ENCODE measurements around the gene PGM3.

Gene PGM3

DNA sequence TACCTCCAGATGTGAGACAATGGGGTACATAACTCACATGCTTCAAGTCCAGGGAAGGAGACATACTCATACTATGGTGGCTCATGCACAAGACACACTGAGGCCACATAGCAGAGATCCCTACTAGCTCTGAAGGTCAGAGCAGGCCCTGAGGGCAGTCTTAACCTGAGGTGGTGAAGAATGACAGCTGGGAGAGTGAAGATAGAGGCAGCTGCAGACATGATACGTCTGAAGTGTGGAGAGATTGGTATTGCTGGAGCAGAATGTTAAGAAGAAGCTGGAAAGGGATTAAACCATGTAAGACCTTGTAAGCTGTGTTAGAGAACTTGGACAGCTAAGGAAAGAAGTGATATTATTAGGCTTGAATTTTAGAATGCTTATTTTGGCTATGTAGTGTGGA is 32.9 kb downstream of the PGM3 start:
- TF ChIP-seq, protein P1, sequence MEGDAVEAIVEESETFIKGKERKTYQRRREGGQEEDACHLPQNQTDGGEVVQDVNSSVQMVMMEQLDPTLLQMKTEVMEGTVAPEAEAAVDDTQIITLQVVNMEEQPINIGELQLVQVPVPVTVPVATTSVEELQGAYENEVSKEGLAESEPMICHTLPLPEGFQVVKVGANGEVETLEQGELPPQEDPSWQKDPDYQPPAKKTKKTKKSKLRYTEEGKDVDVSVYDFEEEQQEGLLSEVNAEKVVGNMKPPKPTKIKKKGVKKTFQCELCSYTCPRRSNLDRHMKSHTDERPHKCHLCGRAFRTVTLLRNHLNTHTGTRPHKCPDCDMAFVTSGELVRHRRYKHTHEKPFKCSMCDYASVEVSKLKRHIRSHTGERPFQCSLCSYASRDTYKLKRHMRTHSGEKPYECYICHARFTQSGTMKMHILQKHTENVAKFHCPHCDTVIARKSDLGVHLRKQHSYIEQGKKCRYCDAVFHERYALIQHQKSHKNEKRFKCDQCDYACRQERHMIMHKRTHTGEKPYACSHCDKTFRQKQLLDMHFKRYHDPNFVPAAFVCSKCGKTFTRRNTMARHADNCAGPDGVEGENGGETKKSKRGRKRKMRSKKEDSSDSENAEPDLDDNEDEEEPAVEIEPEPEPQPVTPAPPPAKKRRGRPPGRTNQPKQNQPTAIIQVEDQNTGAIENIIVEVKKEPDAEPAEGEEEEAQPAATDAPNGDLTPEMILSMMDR (IDR thresholded peaks at IDR 0.05; ENCODE audit: insufficient read depth, missing control alignments): no peak
- FAIRE-seq: no peak

DNA sequence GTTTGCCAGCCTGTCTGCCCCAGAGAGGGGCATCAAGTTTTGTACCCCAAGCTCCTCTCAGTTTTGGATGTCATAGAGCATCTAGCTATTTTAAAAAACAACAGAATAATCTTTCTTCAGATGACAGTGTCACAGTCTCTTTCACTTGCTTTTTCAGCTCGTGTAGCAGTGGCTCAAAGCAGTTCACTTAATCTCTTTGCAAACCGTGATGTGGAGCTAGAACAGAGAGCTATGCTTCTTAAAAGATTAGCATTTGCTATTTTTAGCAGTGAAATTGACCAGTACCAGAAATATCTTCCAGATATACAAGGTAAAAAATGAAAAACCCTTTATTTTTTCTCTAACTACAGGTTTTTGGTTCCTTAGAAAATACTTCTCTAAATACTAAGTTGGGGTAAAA is 37.3 kb downstream of the PGM3 start:
- peak; percentile 92 for FAIRE-seq
- DNase-seq (ENCODE audit: insufficient read length, low spot score): no peak
- TF ChIP-seq, protein P1 (IDR thresholded peaks at IDR 0.05; ENCODE audit: insufficient read depth, missing control alignments): no peak

More for the DNA sequence above, 32.9 kb downstream of the PGM3 start:
- DNase-seq (ENCODE audit: insufficient read length, low spot score): no peak

DNA sequence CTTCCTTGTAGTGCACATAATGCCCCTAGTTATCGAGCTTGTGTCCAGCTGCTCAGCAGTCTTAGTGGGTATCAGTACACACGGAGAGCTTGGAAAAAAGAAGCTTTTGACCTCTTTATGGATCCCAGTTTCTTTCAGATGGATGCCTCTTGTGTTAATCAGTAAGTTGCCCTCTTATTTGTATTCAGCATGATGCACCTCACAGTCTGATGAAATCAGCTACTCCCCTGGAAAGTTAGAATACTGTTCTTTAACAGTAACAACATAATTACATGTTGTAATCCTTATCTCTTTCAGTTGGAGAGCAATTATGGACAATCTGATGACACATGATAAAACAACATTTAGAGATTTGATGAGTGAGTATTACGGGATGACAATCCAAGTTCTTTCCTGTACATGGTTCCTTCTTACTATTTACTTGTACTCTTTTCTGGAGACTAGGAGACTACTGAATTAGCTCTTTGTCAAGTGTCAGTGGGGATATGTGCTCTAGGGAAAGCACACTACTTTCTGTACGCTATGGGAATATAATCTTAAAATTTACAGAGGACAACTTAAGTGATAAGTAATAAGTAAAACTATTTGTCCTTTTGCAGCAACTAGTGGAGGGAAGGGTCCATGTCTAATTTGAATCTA is 39.1 kb downstream of the PGM3 start:
- FAIRE-seq: peak; percentile 92
- DNase-seq (ENCODE audit: insufficient read length, low spot score): no peak
- TF ChIP-seq, protein P1 (IDR thresholded peaks at IDR 0.05; ENCODE audit: insufficient read depth, missing control alignments): no peak

DNA sequence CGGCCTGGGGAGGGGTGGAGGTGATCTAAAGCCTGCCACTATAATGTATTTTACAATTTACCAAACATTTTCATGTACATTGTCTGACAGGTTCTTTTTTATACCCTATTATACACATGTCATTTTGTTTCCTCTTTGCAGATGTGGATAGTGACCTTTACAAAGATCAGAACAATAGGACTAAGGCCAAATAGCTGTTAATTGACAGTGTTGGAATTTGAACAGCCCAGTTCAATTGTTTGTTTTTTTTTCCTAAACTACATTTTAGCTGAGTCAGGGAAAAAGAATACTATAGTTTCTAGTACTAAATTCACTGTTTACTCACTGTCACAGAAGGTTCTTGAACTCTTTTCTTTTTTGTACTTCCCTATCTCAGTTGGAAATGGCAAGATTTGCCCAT is 40.2 kb downstream of the PGM3 start:
- FAIRE-seq: peak; percentile 71
- TF ChIP-seq, protein P1 (IDR thresholded peaks at IDR 0.05; ENCODE audit: insufficient read depth, missing control alignments): no peak
- DNase-seq (ENCODE audit: insufficient read length, low spot score): no peak

DNA sequence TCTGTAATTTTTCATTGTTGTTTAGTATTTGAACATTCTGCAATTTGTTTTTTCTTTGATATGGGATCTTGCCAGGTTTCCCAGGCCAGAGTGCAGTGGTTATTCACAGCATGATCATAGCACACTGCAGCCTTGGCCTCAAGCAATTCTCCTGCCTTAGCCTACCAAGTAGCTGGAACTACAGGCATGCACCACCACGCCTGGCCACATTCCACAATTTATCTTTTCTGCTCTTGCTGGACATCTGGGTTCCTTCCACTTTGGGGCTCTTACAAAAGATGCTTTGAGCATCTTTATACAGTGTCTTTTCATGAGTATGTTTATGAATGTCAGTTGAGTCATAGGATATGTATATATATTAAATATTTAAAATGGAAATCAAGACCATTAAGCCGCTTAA is 42.0 kb downstream of the PGM3 start:
- TF ChIP-seq, protein P1 (IDR thresholded peaks at IDR 0.05; ENCODE audit: insufficient read depth, missing control alignments): no peak
- DNase-seq (ENCODE audit: insufficient read length, low spot score): no peak
- FAIRE-seq: no peak

DNA sequence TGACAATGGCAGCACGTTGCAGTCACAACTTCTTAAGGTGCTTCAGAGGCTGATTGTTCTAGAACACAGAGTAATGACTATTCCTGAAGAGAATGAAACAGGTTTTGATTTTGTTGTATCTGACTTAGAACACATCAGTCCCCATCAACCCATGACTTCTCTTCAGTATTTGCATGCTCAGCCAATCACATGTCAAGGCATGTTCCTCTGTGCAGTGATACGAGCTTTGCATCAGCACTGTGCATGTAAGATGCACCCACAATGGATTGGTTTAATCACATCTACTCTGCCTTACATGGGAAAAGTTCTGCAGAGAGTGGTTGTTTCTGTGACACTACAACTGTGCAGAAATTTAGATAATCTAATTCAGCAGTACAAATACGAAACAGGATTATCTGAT is 54.3 kb downstream of the PGM3 start:
- TF ChIP-seq, protein P1 (IDR thresholded peaks at IDR 0.05; ENCODE audit: insufficient read depth, missing control alignments): no peak
- FAIRE-seq: no peak

DNA sequence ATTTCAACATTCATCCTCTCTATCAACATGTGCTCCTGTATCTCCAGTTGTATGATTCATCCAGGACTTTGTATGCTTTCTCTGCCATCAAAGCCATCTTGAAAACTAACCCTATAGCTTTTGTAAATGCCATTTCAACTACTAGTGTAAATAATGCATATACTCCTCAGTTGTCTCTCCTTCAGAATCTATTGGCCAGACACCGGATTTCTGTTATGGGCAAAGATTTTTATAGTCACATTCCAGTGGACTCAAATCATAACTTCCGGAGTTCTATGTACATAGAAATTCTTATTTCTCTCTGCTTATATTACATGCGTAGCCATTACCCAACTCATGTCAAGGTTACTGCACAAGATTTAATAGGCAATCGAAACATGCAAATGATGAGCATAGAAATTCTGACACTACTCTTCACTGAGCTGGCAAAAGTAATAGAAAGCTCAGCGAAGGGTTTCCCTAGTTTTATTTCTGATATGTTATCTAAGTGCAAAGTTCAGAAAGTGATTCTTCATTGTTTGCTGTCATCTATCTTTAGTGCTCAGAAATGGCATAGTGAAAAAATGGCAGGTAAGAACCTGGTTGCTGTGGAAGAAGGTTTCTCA is 54.8 kb downstream of the PGM3 start:
- no peak for FAIRE-seq
- TF ChIP-seq, protein P1 (IDR thresholded peaks at IDR 0.05; ENCODE audit: insufficient read depth, missing control alignments): no peak
- DNase-seq (ENCODE audit: insufficient read length, low spot score): no peak

More for the DNA sequence above, 54.3 kb downstream of the PGM3 start:
- DNase-seq (ENCODE audit: insufficient read length, low spot score): no peak
